Cardiac fibroblast (primary cell): ENCODE measurements around the gene PLXDC2.

ENCODE experiments used
- DNase-seq, 2 donors: peaks; one replicate each; pipeline versions ENCODE4 v3.0.0 to v3.0.0-alpha.2; 2010; ENCODE audit warnings: low read depth in 2 of 2
- H3K4me3 ChIP-seq, 2 donors: replicated peaks in 1 of 2; 1 replicate in 1 of 2; 2 replicates in 1 of 2; pipeline ENCODE4 v1.5.1; 2011; ENCODE audit warnings: low read depth in 2 of 2, low read length in 2 of 2, mild to moderate bottlenecking in 2 of 2, moderate library complexity in 1 of 2
- CTCF ChIP-seq: IDR thresholded peaks from one replicate; pipeline ENCODE4 v1.5.1; 2011; ENCODE audit warnings: low read depth, mild to moderate bottlenecking, low read length, inconsistent platforms

The PLXDC2 gene

GRCh38 chr10:19974138-19974537 is 157.9 kb downstream of the PLXDC2 start:
- no peak for TF ChIP-seq CTCF
- H3K4me3 ChIP-seq, result no peak overlapping the region
- DNase-seq, result no peak

GRCh38 chr10:19974554-19974953 is 158.3 kb downstream of the PLXDC2 start:
- no peak for DNase-seq
- H3K4me3 ChIP-seq, result no peak overlapping the region
- TF ChIP-seq CTCF, result no peak

GRCh38 chr10:19977097-19977521 is 160.9 kb downstream of the PLXDC2 start:
- peak in 1 of 2 donors; percentile 24 for DNase-seq
- H3K4me3 ChIP-seq, result no peak overlapping the region
- TF ChIP-seq CTCF, result no peak

DNA sequence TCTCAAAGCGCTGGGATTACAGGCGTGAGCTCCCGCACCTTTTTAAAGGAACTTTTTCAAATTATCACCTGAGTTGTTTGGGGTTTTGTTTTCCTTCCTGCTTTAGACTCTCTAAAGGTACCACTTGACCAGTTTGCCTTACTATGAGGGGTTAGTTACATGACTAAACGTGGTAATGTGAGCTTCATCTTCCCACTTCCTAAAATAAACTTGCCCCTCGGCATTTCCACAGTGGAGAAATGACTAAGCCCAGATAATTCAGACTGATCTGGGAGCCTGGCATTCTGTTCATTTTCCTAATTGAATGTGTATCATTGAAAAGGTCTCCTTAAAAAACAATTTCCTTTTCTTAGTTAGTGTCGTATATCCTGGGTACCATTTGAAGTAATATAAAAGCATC is 163.4 kb downstream of the PLXDC2 start:
- no peak for TF ChIP-seq CTCF
- H3K4me3 ChIP-seq, result no peak overlapping the region
- DNase-seq, result no peak

DNA sequence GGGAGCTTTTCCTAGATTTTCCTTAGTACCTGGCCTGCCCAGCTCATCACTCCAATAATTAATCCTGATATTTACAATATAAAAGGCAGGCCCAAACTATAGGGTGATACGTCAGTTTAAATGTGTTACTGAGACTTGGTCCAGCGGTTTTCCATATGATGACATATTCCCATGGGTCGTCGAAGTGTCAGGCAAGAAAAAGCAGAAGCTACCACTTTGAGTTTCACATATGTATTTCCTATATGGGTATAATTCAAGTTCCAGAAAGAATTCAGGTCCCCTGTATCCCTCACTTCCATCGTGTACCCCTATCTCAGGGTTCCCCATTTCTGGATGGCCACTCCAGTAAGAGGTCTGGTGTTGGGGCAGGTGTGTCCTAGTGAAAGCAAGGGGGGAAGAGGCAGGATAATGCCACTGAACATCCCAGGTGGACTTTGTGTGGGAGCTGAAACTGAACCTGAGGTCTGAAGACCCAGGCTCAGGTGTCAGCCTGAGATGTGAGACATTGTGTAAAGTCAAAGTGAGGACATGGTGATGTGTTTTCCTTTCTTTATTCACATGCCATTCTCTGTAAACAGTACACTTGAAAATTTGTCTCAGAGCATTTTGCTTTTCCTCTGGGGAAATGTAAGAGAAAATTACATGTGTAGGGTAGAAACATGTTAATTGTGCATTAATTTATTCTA is 167.8 kb downstream of the PLXDC2 start:
- TF ChIP-seq CTCF, result no peak
- no peak overlapping the region for H3K4me3 ChIP-seq
- no peak for DNase-seq

GRCh38 chr10:19985745-19986144 is 169.5 kb downstream of the PLXDC2 start:
- H3K4me3 ChIP-seq, result no peak overlapping the region
- no peak for TF ChIP-seq CTCF
- DNase-seq, result no peak

DNA sequence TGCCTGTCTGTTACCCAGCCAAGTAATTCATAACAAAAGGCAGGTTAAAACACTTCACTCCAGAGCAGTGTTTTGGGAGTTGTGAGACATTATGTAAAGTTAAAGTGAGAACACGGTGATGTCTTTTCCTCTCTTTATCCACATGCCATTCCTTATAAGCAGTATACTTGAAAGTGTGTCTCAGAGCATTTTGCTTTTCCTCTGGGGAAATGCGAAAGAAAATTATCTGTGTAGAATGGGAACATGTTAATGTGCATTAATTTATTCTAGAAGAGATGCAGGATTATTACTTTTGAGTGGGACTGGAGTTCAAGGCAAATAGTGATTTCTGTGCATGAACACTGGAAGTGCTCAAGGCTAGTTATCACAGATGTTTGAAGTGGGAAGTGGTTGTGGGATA is 170.4 kb downstream of the PLXDC2 start:
- no peak for DNase-seq
- no peak for TF ChIP-seq CTCF
- H3K4me3 ChIP-seq, result no peak overlapping the region
